Activated CD4-positive, alpha-beta T cell treated with anti-CD3 and anti-CD28 coated beads for 48 hours (primary cell): ENCODE data around the gene GATA2.
A peak's percentile ranks its signal among the peaks of the same experiment; 100 is the strongest.

Experiments used
- DNase-seq: peaks from one replicate; pipeline ENCODE4 v3.0.0-alpha.2; 2020

GATA2 gene

DNA sequence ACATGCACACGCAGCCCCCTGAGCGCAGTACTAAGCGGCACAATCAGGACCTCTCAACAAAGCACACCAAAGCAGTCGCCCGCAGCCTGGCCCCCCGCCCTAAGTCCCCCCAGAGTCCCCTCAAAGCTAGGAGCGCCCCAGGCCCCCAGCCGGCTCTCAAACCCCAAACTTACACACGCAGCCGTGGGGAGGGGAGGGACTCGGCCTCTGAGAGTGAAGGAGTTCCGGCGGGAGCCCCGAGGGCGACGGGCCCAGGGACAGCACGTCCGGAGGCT is 5.5 kb downstream of the GATA2 start:
- DNase-seq: no peak

DNA sequence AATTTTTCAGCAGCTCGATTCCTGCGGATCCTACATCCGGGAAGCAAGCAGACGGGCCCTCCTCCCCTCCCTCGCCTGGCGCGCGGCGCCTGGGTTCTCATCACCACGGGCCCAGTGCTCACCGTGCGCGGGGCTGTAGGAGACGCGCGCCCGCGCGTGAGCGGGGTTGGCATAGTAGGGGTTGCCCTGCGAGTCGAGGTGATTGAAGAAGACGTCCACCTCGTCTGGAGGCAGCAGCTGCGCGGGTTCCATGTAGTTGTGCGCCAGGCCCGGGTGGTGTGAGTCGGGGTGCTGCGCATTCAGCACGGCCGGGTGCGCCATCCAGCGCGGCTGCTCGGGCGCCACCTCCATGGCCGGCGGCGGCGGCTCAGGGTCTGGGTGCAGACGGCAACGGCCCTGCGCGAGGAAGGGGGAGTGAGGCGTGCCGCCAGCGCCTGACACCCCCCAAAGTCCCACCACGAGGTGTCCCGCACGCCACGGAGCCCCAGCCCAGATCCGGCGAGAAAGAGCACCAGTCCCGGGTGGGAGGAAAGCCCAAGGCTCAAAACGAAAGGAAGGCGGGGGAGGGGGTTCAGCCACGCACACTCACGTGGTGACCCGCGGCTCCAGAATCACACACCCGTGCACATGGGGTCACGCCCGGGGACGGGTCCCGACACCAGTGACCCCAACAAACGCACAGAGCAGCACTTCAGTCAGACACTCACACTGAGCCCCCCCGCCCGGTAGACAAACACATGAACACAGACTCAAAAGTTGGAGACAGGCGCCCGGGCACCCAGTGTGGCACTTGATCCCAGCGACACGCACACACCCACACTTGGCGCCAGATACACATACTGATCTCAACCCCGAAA is 6.1 kb downstream of the GATA2 start:
- peak; percentile 43 for DNase-seq

DNA sequence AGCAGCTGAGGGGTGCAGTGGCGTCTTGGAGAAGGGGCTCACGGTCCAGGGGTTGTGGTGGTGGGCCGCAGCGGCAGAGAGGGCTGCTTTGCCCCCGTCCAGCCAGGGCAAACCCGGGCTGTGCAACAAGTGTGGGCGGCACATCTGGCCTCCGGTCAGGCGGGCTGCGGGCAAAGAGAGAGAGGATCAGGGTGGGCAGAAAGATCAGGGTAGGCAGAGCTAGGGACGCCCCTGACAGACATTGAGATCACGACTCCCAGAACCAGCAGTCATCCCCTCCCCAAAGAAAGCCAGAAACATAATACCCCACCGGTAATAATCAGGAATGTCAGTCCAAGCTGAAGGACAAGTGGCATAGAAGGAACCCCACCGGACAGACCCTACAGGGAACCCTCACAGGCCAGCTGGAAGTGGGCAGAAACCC is 6.8 kb downstream of the GATA2 start:
- DNase-seq: no peak

- no peak for DNase-seq
These were observed 7.5 kb downstream of the GATA2 start for GRCh38 chr3:128485282-128486204.

DNA sequence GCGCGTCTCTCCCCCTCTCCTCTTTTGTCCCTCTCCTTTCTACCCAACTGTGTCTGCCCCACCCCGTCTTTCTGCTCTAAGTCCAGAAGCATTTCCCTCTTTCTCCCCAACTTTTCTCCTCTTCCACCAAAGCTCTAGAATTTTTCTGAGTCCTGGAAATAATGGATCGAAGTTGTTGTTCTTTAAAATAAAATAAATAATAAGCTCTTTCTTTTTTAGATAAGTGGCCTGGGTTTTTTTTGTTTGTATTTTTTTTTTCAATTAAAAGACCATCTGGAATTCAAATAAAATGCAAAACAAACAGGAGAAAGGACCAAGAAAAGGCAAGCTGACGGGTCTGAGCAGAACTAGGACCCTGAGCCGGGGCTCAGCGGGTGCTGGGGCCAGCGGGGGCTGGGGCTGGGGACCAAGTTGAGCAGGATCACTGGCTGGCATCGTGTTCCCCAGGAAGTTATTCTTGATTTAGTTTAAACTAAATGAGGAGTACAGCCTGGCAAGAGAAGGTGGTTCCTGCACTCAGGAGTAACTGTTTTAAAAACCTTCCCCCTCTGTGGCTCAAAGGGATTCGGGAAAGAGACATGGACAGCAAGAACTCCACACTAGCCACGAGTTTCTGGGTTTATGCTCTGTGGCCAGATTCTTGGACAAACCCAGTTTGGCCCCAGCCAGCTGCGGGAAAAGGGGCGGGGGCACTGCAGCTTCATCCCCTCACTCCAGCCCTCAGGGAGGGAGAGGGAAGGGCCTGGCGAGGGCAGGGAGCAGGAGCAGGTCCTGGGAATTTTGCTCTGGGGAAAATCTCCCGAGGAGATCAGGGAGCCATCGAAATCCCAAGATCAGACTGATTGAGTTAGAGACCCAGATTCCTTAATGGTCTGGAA is 8.4 kb downstream of the GATA2 start:
- DNase-seq: no peak

DNA sequence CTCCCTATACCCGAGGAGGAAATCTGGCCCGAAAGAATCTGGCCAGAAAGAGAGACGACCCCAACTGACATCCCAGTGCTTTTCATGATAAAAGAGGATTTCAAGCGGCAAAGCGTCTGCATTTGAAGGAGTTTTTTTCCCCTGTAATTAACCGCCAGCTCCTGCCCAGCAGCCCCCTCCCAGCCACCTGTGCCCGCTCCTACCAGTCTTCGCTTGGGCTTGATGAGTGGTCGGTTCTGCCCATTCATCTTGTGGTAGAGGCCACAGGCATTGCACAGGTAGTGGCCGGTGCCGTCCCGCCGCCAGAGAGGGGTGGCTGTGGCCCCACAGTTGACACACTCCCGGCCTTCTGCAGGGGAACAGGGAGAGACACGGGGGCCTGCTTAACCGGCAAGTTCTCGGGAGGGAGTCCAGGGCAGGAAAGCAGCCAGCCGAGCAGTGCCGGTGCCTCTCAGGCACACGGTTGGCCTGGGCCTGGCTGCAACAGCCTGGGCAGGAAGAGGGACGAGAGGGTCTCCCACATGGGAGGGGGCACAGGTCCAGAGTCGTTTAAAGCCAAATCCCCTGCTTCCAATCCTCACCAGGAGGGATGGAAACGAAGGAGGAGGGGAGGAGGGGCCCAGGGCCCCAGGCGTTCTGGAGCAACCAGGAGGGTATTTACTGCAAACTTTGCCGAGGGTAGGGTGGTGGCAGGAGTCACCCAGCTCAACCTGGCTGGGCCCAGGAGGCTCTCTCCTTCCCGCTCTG is 9.2 kb downstream of the GATA2 start:
- no peak for DNase-seq

GRCh38 chr3:128482666-128483656 is 10.0 kb downstream of the GATA2 start:
- no peak for DNase-seq

GRCh38 chr3:128482175-128482574 is 10.8 kb downstream of the GATA2 start:
- DNase-seq: no peak

DNA sequence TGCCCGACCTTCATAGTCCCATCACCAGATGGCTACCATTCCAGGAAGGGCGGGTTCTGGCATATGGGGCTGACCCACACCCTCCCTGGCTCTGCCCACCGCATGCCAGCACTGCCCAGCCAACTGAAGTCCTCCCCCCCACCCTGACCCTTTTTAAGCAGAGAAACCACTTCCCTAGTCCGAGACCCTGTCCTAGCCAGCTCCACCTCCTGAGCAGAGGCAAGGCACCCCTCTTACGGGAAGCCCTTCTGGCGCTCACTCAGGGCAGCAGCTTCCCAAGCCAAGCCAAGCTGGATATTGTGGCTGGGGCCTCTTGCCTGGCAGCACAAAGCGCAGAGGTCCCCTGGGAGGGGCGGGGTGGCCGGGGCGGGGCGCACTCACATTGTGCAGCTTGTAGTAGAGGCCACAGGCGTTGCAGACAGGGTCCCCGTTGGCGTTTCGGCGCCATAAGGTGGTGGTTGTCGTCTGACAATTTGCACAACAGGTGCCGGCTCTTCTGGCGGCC is 11.5 kb downstream of the GATA2 start:
- DNase-seq: no peak

GRCh38 chr3:128480717-128481437 is 12.1 kb downstream of the GATA2 start:
- no peak for DNase-seq

DNA sequence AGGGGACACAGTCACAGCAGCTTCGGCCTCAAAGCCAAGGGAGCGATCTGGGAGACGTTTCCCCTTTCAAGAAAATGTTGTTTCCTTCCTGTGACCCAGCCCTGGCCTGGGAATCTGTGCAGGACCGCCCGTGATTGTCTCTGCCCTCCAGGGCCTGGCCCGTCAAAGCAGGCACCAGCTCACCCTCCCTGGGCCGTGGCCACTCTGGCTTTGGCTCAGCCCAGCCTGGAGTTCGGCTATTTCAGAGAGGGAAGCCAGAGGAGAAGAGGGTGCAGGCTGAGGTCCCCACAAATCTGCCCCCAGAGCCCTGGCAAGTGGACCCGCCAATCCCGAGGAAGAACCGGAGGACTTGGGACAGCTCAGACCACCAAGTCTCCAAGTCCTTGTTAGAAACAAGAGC is 12.7 kb downstream of the GATA2 start:
- DNase-seq: no peak

GRCh38 chr3:128479558-128480086 is 13.4 kb downstream of the GATA2 start:
- no peak for DNase-seq

DNA sequence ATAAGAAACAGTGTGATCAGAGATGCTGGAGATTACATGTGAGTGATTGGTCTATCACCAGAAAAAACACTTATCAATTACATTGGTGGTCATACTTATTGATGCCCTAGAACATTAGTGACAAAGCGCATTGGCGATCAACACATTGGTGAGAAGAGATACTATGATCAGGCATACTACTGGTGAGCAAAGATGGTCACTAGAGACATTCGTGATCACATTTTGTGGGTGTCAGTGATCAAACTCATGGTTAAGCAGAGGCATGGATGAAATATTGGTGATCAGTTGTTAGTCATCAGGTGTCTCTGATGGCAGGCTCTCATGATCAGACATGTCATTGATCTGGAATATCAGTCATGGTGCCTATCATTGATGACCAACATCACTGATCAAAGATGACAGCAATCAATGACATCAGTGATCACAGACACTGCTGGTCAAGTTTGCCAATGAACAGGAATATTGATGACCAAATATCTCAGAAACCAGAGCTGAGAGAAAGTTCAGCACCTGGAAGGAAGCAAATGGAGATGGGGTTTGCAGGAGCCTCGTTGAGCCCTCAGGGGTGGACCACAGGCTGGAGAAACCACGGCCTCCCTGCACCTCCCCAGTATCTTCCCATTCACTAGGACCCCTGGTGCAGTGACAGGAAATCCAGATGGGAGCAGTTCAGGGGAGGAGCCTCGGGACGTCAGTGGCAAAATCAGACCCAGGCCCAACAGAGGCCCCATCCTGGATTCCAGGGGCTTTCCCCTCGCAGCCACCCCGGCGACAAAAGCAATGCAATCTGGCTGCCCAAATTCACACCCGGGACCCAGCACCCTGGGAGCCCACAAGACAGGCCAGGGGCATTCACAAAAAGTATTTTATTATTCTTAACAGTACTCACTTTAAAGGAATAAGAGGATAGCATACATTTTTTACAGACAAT is 14.2 kb downstream of the GATA2 start:
- no peak for DNase-seq

- no peak for DNase-seq
These were observed 16.3 kb downstream of the GATA2 start for GRCh38 chr3:128476659-128477058.

DNA sequence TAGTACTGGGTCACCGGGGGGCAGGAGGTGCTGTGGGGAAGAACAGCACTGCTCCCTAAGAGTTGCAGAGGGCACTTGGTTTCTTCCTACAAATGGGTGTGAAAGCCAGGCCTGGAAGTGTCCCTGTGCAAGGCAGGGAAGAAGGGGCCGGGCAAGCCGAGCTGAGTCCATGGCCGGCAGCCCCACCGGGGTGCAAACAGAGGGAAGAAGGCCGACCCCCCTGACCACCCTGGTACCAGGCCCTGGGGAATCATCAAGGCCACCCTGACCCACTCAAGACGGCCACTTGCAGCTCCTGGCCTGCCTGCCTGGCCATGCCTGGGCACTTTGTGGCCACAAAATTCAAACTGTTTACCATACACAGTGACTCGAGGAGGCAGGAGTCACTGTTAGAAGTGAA is 17.6 kb downstream of the GATA2 start:
- DNase-seq: no peak

- no peak for DNase-seq
These were observed 19.3 kb downstream of the GATA2 start for GRCh38 chr3:128473737-128474136.

- no peak for DNase-seq
These were observed 19.9 kb downstream of the GATA2 start for GRCh38 chr3:128473180-128473519.

DNA sequence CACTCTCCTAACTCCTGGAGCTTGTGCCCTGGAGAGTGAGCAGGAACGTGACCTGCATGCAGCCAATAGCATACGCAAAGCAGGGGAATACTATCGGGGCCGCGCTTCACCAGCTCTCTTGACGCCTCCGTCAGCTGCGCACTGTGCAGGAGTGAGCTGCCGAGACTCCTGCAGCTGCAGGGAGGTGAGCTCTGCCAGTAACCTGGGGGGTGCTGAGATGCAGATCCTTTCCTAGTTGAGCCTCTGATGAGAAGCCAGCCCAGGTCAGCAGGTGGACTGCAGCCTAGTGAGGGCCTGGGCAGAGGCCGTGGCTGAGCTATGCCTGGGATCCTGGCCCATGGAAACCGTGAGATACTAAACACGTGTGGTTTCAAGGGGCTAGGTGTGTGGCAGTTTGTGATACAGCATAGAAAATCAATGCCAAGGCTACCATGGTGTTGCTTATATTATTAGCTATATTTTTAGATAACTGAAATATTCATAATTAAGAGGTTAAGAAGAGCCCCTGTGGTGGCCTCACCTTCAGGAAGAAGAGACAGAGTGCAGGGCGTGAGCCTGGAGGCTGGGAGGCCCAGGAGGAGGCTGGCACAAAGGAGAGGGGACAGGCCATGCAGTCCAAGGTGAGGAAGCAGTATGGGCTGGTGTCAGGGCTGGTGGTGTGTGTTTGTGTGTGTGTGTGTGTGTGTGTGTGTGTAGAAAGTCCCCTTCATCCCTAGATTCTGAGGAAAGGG is 20.4 kb downstream of the GATA2 start:
- DNase-seq: no peak
